Lower leg skin (tissue), 3 donors: ENCODE measurements around the gene TMEM164.

Source experiments
- CTCF ChIP-seq, 3 donors: fragments of 450-650 bp; IDR thresholded peaks; one replicate each; pipeline ENCODE4 v1.5.1; 2016; ENCODE audit warnings: antibody characterized with exemption in 3 of 3, mild to moderate bottlenecking in 3 of 3, moderate library complexity in 2 of 3
- POLR2A ChIP-seq, 2 donors: fragments of 450-650 bp; IDR thresholded peaks; one replicate each; pipeline ENCODE4 v1.6.1; 2016 to 2017; ENCODE audit warnings: antibody characterized with exemption in 2 of 2, mild to moderate bottlenecking in 1 of 2, moderate library complexity in 1 of 2

DNA sequence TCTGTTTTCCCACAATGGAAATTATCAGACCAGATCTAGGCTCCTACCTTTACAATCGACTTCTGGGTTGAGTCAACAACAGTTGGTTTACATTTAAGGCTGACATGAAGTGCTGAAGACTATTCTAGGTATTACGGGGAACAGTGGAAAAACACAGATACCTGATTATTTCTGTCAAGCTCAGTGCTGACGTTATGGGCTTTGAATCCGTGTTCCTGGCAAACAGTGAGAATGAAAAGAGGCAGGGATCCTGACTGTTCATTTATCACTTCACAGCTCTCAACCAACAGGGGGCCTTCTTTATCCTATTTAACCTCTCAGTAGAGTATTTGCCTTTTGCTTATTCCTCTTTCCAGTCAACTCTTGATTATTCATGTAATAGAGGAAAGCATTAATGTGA, 43.1 kb downstream of the TMEM164 start:
- no peak for TF ChIP-seq CTCF (IDR thresholded peaks at IDR 0.05)
- TF ChIP-seq POLR2A (IDR thresholded peaks at IDR 0.05): no peak
